NCI-H446 (cell line): ENCODE results near the gene PTRH2.
"Not testable (repeated sequence)": the region's sequence is repeated elsewhere in the genome, so short reads cannot be mapped to it uniquely, and the experiment has no call there.

Experiments
- DNase-seq, 2 experiments: peaks; one replicate each; lab custom pipeline; 2025; lab: John Stamatoyannopoulos, UW

PTRH2 gene

GRCh38 chr17:59707149-59707970 is at the start of gene PTRH2, which contains the start of gene VMP1:
TSS of gene PTRH2 (minus strand) at chr17:59707430. CDS start at chr17:59697978, 9,452 bp downstream.
TSS of gene VMP1 (plus strand) at chr17:59707654. CDS start at chr17:59731447, 23,793 bp downstream.
- DNase-seq, result peak; percentile 98 to 99

DNA sequence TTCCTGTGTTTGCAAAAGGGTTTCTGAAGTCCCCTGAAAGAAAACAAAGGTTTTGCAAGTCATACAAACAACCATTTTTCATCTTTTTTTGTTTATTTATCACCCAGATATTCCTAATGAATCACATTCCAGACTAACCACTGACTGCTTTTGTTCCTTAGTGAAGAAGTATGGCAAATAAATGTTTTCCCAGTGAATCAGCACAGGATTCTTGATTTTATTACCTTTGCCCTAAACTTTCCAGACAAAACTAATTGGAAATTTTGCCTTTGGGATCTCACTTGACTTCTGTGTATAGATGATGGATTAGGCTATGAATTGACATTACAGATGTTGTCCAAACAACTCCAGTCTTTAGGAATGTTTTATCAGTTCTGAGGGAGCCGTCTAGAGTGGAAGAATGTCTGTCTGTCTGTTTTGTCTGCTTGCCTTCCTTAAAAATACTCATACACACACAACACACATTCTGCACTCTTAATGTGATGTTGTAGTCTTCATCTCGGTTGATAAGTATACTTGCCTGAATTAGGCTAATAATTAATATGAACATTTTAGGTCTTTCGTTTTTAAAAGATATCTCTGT is 49.1 kb upstream of the PTRH2 start:
- DNase-seq, result no peak

DNA sequence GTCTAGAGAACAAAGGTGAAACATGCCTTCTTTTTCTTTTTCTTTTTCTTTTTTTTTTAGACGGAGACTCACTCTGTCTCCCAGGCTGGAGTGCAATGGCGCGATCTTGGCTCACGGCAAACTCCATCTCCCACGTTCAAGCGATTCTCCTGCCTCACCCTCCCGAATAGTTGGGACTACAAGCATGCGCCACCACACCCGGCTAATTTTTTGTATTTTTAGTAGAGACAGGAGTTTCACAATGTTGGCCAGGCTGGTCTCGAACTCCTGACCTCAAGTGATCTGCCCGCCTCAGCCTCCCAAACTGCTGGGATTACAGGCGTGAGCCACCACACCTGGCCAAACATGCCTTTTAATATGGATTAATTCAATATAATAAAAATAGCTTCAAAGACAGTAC is 47.8 kb upstream of the PTRH2 start:
- DNase-seq, result not testable (repeated sequence)

DNA sequence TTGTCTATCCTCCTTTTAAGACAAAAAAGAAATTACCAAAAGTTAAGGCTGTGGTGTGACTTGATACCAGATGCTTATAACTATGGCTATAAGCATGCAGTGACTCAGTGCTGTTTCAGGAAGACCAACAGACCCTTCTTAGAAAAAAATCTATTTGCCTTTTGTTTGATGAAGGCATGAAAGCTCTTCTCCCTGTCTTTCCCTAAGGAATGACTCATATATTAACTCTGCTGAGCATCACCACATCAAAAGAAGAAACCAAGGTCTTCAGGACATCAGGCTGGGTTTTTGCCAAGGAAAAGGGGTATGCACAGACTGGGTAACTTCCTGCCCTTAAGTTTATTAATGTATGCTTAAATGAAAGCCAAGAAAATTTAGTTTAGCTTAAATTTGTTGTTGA is 47.3 kb upstream of the PTRH2 start:
- peak in 1 of 2 experiments; percentile 5 for DNase-seq

DNA sequence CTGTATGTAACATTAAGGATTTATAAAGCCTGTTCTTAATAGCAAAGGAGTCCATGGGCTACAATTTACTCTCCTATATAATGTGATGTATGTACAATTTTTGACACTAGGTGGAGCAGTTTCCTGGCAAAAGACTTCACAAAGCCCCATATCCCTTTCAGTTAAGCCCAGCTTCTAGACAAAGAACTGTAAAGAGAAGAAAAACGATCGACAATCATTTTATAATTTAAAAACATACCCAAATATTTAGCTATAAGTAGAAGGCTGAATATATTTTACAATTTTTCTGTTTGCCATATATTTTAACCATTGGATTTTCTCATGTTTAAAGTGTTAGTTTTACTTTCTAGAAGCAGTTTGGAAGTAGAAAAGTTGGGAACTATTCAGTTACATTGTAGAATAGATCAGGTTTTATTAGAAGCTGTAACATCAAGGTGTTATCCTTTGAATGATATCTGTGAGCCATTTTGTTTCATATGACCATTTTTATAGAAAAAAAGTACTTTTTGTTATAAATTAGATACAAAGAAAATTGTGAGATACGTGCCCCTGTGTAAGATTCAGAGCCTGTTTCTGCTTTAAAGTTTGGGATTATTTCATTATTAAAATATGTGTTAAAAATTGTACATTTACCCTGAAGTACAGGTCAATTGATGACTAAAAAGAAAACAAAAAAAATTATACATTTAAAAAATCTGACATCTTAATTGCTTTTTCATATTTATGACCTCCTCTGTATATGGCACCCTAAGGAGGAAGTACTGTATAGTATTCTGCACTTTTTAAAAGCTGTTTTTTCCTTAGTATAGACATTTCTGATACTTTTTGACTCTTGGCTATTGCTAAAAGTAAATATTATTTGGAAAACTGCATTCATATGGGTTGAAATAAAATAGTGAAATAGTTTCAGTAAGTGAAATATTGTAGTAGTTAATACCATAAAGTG is 46.6 kb upstream of the PTRH2 start:
- DNase-seq, result peak; percentile 78 to 80

DNA sequence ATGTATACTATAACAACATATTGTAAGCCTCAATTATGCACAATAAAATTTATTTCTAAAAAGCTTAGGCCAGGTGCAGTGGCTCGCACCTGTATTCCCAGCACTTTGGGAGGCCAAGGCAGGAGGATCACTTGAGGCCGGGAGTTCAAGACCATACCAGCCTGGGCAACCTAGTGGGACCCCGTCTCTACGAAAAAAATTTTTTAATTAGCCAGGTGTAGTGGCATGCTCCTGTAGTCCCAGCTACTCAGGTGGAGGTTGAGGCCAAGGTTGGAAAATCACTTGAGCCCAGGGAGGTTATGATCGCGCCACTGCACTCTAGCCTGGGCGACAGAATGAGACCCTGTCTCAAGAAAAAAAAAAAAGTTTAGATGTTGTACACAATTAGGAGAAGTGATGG is 45.7 kb upstream of the PTRH2 start:
- DNase-seq, result no peak

DNA sequence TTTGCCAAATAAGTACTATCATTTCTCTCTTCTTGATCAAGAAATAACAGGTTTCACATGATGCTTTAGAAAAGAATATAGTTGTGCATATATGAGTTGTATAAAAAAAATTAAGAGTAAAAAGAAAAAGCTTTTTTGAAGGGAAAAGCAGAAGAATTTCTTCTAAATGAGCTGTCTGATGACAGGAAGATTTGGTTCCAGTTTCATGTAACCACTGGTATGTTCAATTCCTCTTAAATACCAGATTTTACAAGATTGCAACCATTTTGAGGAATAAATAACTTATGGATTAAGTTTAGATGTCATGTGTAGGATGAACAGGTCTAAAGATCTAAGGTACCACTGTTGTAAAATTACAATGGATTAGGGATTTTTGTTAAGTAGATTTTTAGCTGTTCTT is 45.2 kb upstream of the PTRH2 start:
- no peak for DNase-seq

DNA sequence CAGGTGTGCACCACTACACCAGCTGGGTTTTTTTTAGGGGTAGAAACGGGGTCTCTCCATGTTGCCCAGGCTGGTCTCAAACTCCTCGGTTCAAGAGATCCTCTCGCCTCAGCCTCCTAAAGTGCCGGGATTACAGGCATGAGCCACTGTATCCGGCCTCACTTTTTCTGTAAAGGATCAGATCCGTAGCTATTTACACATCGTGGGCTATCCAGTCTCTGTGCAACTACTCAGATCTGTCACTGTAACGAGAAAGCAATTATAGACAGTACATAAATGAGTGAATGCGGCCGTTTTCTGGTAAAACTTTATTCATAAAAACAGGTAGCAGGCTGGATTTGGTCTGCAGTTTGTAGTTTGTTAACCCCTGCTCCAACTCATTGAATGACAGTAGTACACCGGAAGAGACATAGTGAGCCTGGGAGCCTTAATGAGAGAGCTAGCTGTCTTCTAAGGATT is 44.8 kb upstream of the PTRH2 start:
- DNase-seq, result no peak

GRCh38 chr17:59748591-59748990 is 41.4 kb upstream of the PTRH2 start:
- DNase-seq, result no peak

DNA sequence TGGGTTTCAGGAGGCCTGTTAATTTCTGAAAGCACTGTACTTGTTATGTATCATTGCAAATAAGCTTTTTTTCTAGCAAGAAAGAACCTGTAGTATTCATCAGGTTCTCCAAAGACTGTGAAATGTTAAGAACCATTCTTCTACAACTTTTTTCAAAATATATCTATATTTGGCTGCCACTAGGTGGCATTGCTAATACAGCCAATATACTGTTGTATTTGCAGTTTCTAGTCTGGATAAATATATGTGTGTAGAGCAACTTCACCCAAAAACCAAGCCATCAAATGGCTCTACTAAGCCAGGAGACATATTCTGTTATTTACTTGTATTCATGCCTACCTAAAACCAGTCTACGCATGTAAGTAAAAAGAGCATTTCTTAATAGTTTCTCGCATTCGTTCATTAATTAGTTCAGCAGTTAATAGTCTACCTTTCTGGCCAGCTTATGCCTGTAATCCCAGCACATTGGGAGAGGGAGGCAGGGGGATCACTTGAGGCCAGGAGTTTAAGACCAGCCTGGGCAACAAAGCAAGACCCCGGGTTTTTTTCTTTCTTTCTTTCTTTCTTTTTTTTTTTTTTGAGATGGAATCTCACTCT is 39.7 kb upstream of the PTRH2 start:
- peak in 1 of 2 experiments; percentile 23 for DNase-seq

DNA sequence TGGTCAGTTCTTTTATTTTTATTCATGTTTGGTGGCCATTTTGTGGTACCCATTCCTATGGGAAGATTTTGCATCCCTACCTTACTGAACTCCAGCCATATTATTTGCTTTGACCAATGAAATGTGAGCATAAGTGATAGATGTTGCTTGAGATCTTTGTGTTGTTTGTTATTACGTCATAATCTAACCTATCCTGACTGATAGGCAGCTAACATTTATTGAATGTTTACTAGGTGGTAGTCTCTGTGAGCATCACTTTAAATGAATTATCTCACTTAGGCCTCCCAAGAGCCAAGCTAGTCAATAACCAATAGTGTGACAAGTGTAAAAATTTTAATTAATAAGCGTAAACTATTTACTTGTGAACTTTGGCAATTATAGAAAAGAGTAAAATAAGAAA is 37.8 kb upstream of the PTRH2 start:
- no peak for DNase-seq

GRCh38 chr17:59743842-59744241 is 36.6 kb upstream of the PTRH2 start:
- no peak for DNase-seq

DNA sequence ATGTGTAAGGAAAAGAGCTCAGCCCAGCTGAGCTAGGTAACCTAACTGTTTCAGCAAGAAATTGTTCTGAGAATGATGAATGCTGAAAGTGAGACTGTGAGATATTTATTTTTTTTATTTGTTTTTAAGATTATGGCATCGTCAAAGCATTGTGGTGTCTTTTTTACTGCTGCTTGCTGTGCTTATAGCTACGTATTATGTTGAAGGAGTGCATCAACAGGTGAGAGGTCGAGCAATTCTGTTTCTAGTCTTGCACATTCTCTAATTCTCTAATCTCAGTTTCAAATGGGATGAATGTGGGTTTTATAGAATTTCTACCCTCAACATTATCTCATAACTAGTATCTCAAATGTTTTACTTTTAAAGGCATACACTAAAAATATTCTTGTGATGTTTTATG is 30.1 kb upstream of the PTRH2 start:
- DNase-seq, result no peak

DNA sequence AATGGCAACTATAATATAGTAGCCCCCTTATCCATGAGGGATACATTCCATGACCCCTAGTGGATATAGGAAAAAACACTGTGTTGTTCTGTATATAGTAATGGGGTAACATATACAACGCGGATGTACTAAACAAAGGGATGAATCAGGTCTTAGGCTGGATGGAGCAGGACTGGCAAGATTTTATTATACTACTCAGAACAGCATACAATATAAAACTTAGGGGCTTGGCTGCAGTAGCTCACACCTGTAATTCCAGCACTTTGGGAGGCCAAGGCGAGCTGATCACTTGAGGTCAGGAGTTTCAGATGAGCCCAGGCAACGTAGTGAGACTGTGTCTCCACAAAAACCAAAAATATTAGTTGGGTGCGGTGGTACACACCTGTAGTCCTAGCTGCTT is 27.0 kb upstream of the PTRH2 start:
- no peak for DNase-seq

GRCh38 chr17:59733697-59734096 is 26.5 kb upstream of the PTRH2 start:
- no peak for DNase-seq

- DNase-seq, result no peak
Measured at GRCh38 chr17:59730268-59730834, 23.1 kb upstream of the PTRH2 start.

DNA sequence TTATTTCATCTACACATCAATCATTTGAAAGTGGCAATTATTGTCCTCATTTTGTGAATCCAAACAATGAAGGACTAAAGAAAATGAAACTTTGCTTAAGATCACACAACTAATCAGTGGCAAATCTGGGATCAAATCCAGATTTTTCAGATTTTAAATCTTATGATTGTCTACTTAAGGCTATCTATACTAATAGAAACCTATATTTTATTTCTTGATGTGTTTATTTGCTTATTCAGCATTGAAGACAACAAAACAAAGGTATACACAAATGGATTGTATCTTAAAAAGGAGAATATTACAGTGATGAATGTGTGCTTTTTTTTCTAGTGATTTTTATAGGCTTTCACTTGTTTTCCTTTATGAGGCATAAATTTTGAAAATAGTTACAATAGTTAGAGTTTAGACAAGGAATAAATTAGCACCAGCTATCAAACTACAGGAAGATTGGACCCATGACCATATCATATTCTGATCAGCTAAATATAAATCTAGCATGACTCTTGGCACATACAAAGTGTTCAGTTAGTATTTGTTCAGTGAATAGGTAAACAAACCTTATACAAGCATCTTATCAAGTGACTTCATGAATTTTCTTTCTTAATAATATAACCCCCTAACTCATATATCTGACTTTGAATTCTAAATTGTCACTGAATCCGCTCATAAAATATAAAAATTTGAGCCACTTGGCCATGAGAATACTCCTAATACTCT is 20.7 kb upstream of the PTRH2 start:
- DNase-seq, result no peak

DNA sequence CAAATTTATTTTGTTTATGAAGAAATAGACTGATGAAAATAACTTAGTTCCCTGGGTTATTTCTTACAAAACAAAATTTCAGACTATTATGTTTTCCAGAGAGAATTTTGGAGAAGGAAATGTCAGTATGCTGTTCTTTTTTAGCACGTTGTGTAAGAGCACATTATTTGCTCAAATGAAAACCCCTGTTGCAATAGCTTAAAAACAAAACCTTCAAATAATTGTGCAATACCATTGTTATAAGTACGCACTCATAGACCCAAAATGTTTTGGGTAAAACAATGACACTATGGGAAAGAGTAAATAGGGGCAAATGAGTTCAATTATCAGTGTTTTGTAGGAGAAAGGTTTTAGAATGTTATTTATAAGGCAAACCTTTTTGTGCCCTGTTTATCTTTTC is 18.5 kb upstream of the PTRH2 start:
- no peak for DNase-seq

GRCh38 chr17:59723607-59724006 is 16.4 kb upstream of the PTRH2 start:
- no peak for DNase-seq

- DNase-seq, result no peak
Measured at GRCh38 chr17:59723041-59723440, 15.8 kb upstream of the PTRH2 start.

- no peak for DNase-seq
Measured at GRCh38 chr17:59722623-59723022, 15.4 kb upstream of the PTRH2 start.
